RWPE2 (cell line): ENCODE measurements around the gene STARD8.
A peak's percentile ranks its signal among the peaks of the same experiment; 100 is the strongest.

Experiments
- ATAC-seq: fragments of 200-7000 bp; cut with Tn5 transposase; 3 replicates; pipeline ENCODE4 v1.9.1; 2021; ENCODE audit warnings: low read depth
- DNase-seq: peaks from one replicate; pipeline ENCODE4 v3.0.0-alpha.2; 2020; ENCODE audit warnings: low spot score
- H3K27ac ChIP-seq: fragments of 450-650 bp; 2 replicates; pipeline ENCODE4 v1.5.1; 2017; ENCODE audit warnings: mild to moderate bottlenecking; ENCODE audit not compliant: poor library complexity, severe bottlenecking
- H3K27me3 ChIP-seq: fragments of 250-450 bp; sonication (Bioruptor Pico); 2 replicates; pipeline ENCODE4 v1.5.1; 2021; ENCODE audit warnings: mild to moderate bottlenecking, moderate library complexity; ENCODE audit not compliant: insufficient read depth, poor library complexity, severe bottlenecking
- H3K36me3 ChIP-seq: fragments of 250-450 bp; sonication (Bioruptor Pico); 2 replicates; pipeline ENCODE4 v1.5.1; 2020; ENCODE audit warnings: low read depth, mild to moderate bottlenecking, moderate library complexity
- H3K4me1 ChIP-seq: fragments of 250-450 bp; sonication (Bioruptor Pico); 2 replicates; pipeline ENCODE4 v1.5.1; 2021; ENCODE audit warnings: mild to moderate bottlenecking, moderate library complexity; ENCODE audit not compliant: insufficient read depth, poor library complexity, severe bottlenecking
- H3K4me3 ChIP-seq: fragments of 250-450 bp; sonication (Bioruptor Pico); 2 replicates; pipeline ENCODE4 v1.5.1; 2021; ENCODE audit warnings: mild to moderate bottlenecking, moderate library complexity; ENCODE audit not compliant: severe bottlenecking
- H3K9me3 ChIP-seq: fragments of 250-450 bp; sonication (Bioruptor Pico); 2 replicates; pipeline ENCODE4 v1.5.1; 2021; ENCODE audit warnings: mild to moderate bottlenecking, moderate library complexity; ENCODE audit not compliant: severe bottlenecking
- TF ChIP-seq, protein P1 (sequence below): fragments of 450-650 bp; IDR thresholded peaks from one replicate; pipeline ENCODE4 v1.5.1; 2017; ENCODE audit warnings: mild to moderate bottlenecking, moderate library complexity; ENCODE audit not compliant: poor library complexity, severe bottlenecking

STARD8 gene

DNA sequence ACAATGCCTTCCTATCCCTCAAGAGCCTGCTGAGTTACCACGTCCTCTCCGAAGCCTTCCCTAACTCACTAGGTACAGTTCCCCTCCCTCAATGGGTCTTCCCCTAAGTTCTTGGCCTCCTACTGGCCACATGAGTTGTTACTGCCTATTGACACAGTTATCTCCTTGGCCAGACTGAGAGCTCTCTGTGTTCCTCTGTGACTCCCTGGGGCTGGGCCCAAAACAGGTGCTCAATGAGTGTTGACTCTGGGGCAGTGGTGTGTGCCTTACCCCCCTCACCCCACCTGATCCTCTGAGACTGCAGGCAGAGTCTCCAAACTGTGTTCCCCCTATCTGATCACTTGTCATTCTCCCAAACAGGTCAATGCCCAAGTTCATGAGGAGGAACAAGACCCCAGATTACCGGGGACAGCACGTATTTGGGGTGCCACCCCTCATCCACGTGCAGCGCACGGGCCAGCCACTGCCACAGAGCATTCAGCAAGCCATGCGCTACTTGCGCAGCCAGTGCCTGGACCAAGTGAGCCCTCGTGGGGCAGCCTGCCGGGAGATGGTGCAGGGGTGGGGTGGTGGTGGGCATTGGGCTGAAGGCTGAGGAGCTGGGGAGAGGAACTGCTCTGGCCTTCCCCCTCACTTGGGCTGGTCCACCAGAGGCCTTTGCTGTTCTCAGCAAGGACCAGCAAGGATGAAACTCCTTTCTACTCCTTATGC lies 72.6 kb downstream of the STARD8 start:
- Histone ChIP-seq H3K9me3 (no peaks in the 10 kb centered on the region), H3K4me3 (no peak overlapping the region), H3K4me1 (no peaks in the 10 kb centered on the region), H3K27me3 (no peaks in the 10 kb centered on the region), H3K27ac (no peak overlapping the region), H3K36me3 (no peaks in the 10 kb centered on the region)
- 0 out of 3 replicates have a peak, but pooled peaks have one; percentile 29 for ATAC-seq
- no peak for DNase-seq
- TF ChIP-seq, protein P1, sequence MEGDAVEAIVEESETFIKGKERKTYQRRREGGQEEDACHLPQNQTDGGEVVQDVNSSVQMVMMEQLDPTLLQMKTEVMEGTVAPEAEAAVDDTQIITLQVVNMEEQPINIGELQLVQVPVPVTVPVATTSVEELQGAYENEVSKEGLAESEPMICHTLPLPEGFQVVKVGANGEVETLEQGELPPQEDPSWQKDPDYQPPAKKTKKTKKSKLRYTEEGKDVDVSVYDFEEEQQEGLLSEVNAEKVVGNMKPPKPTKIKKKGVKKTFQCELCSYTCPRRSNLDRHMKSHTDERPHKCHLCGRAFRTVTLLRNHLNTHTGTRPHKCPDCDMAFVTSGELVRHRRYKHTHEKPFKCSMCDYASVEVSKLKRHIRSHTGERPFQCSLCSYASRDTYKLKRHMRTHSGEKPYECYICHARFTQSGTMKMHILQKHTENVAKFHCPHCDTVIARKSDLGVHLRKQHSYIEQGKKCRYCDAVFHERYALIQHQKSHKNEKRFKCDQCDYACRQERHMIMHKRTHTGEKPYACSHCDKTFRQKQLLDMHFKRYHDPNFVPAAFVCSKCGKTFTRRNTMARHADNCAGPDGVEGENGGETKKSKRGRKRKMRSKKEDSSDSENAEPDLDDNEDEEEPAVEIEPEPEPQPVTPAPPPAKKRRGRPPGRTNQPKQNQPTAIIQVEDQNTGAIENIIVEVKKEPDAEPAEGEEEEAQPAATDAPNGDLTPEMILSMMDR = no peak

DNA sequence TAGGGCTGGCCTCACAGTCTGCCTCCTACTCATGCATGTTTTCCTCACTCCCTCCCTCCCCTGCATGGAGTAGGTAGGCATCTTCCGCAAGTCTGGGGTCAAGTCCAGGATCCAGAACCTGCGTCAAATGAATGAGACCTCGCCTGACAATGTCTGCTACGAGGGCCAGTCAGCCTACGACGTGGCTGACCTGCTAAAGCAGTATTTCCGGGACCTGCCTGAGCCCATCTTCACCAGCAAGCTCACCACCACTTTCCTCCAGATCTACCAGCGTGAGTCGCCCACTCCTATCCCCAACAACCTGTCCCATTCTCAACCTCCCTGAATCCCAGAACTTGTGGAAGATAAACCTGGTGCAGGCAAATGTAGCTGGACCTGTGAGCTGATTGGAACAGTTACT lies 73.4 kb downstream of the STARD8 start:
- ATAC-seq (no peak), DNase-seq (no peak)
- no peak overlapping the region for H3K4me3 ChIP-seq
- no peaks in the 10 kb centered on the region for H3K9me3 ChIP-seq
- H3K27ac ChIP-seq = no peak overlapping the region
- H3K27me3 ChIP-seq = no peaks in the 10 kb centered on the region
- TF ChIP-seq, protein P1 = no peak
- H3K36me3 ChIP-seq = no peaks in the 10 kb centered on the region
- H3K4me1 ChIP-seq = no peaks in the 10 kb centered on the region

DNA sequence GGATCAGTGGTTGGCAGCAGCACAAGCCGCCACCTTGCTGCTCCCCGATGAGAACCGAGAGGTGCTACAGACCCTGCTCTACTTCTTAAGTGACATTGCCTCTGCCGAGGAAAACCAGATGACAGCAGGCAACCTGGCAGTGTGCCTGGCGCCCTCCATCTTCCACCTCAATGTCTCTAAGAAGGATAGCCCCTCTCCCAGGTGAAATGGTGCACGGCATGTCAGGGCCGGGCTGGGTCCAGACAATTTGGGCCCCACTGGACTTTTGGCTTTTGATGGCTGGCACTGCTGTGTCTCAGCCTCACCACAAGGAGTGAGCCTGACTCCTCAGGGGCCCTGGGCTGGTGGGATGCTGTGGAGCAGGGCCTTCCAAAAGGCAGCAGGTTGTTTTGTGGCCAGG lies 74.1 kb downstream of the STARD8 start:
- Histone ChIP-seq H3K27me3 (no peaks in the 10 kb centered on the region), H3K4me1 (no peaks in the 10 kb centered on the region), H3K9me3 (no peaks in the 10 kb centered on the region), H3K27ac (no peak overlapping the region), H3K36me3 (no peaks in the 10 kb centered on the region), H3K4me3 (no peak overlapping the region)
- no peak for DNase-seq
- TF ChIP-seq, protein P1 = no peak
- no peak for ATAC-seq

DNA sequence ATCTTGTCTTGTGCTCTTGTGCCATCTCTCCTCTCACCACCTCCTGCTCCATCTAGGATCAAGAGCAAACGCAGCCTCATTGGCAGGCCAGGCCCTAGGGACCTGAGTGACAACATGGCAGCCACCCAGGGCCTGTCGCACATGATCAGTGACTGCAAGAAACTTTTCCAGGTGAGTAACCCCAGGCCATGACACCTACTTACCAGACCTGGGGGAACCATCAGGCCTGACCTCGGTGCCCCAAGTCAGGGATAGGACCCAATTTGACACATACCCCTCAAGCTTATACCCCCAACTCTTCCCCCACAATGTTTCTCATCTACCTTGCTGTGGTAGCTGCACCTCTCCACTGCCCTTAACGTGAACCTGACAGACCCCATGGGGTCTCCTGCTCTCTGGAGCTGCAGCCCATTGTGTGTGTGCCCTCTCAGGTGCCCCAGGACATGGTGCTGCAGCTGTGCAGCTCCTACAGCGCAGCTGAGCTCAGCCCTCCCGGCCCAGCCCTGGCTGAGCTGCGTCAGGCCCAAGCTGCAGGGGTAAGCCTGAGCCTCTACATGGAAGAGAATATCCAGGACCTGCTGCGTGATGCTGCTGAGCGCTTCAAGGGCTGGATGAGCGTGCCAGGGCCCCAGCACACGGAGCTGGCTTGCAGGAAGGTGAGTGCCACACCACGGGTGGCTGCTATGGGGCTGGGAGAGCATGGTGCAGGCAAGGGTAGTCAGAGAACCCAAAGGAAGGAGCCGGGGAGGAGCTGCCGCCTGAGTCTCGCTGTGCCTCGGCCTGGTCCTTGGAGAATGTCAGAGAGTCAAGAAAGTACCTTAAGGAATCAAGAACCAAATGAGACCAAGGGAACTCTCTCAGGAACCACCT lies 74.8 kb downstream of the STARD8 start:
- Histone ChIP-seq H3K4me1 (no peaks in the 10 kb centered on the region), H3K27me3 (no peaks in the 10 kb centered on the region), H3K4me3 (no peak overlapping the region), H3K9me3 (no peaks in the 10 kb centered on the region), H3K36me3 (no peaks in the 10 kb centered on the region), H3K27ac (no peak overlapping the region)
- ATAC-seq = no peak
- TF ChIP-seq, protein P1 = no peak
- DNase-seq = no peak
